ENCODE data around the gene REXO1. TPM values are rescaled to one million over a fixed set of nuclear protein-coding genes. Genes with fewer than 3 reads are reported as not detected.

REXO1 gene
- total and polyA plus RNA-seq, 9 of the 15 experiments (the other 6 are each of a cell fraction or from before 2014, with no cell fraction given): 0.04 to 63.3 (median 15.8) TPM

DNA sequence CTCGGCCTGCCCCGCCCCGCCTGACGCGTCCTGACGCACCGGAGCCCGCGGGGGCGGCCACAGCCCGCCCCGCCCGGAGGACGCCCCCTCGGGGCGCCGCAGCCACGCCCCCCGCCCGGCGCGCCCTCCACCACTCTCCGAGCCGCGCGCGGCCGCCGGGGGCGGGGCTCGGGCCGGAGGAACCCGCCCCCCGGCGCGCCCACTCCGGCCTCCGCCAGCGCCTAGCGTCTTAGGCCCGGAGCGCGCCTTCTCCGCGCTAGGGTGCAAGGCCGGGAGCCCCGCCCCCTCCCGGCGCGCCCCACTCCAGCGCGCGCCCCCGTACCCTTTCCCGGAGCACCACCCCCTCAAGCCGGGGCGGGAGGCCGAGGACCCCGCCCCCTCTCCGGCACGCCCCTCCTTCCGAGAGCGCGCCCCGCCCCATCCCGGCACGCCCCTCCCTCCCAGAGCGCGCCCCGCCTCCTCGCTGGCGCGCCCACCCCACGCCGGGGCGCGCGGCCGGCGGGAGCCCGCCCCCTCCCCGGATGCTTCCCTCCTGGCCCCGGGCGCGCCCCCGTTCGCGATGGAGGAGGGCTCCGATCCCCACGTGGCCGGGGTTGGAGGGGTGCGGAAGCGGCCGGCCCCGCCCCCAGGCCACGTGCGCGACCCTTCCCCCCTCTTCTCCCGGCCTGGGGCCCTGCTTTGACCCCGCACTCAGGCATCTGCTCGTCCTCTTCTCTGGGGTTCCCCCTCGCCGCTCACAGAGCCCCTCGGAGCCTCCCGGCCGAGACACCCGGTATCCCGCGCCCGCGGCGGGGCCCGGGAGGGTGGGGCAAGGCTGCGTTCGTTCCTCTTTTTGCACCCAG is 15.6 kb upstream of the REXO1 start (continued):
- TF ChIP-seq, protein P1, sequence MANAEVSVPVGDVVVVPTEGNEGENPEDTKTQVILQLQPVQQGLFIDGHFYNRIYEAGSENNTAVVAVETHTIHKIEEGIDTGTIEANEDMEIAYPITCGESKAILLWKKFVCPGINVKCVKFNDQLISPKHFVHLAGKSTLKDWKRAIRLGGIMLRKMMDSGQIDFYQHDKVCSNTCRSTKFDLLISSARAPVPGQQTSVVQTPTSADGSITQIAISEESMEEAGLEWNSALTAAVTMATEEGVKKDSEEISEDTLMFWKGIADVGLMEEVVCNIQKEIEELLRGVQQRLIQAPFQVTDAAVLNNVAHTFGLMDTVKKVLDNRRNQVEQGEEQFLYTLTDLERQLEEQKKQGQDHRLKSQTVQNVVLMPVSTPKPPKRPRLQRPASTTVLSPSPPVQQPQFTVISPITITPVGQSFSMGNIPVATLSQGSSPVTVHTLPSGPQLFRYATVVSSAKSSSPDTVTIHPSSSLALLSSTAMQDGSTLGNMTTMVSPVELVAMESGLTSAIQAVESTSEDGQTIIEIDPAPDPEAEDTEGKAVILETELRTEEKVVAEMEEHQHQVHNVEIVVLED (CRISPR knock-in tag; IDR thresholded peaks at IDR 0.05): peak; percentile 52; the same call in 1 of the 2 replicates
- TF ChIP-seq BRD9 (IDR thresholded peaks at IDR 0.05; ENCODE audit: low read depth, partially characterized antibody) (no peak), SMARCA4 (IDR thresholded peaks at IDR 0.05) (no peak), VEZF1 (CRISPR knock-in tag; IDR thresholded peaks at IDR 0.05) (peak; percentile 74), NBN (IDR thresholded peaks at IDR 0.05; ENCODE audit: low read depth) (peak; percentile 83), CXXC5 (CRISPR knock-in tag; IDR thresholded peaks at IDR 0.05) (peak; percentile 56), TCFL5 (CRISPR knock-in tag; conservative IDR thresholded peaks at IDR 0.05) (no peak), SRSF7 (optimal IDR thresholded peaks at IDR 0.05; ENCODE audit: low read depth, low read length) (no peak), ZBTB1 (CRISPR knock-in tag; IDR thresholded peaks at IDR 0.05; ENCODE audit: borderline replicate concordance, low read depth) (peak; percentile 30; the same call in 1 of the 2 replicates), ZNF77 (CRISPR knock-in tag; IDR thresholded peaks at IDR 0.05) (no peak), TAF7 (tag; IDR thresholded peaks at IDR 0.05) (no peak), ZNF76 (CRISPR knock-in tag; IDR thresholded peaks at IDR 0.05; ENCODE audit: borderline replicate concordance) (0 out of 2 replicates have a peak, but pooled peaks have one; percentile 36), ID3 (CRISPR knock-in tag; IDR thresholded peaks at IDR 0.05) (no peak), ID3 (tag; IDR thresholded peaks at IDR 0.05) (no peak), LARP7 (IDR thresholded peaks at IDR 0.05) (no peak), CBX8 (IDR thresholded peaks at IDR 0.05; ENCODE audit: borderline replicate concordance, extremely low read depth, low read depth, low read length, poor library complexity, severe bottlenecking) (no peak), OTX1 (CRISPR knock-in tag; IDR thresholded peaks at IDR 0.05) (0 out of 2 replicates have a peak, but pooled peaks have one; percentile 56), CREB1 (IDR thresholded peaks at IDR 0.05) (peak; percentile 51), CREB1 (CRISPR knock-in tag; IDR thresholded peaks at IDR 0.05) (0 out of 2 replicates have a peak, but pooled peaks have one; percentile 27), ZNF583 (CRISPR knock-in tag; IDR thresholded peaks at IDR 0.05) (no peak)
- TF ChIP-seq, protein P2, sequence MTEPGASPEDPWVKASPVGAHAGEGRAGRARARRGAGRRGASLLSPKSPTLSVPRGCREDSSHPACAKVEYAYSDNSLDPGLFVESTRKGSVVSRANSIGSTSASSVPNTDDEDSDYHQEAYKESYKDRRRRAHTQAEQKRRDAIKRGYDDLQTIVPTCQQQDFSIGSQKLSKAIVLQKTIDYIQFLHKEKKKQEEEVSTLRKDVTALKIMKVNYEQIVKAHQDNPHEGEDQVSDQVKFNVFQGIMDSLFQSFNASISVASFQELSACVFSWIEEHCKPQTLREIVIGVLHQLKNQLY (CRISPR knock-in tag; conservative IDR thresholded peaks at IDR 0.05): no peak
- TF ChIP-seq, protein P3, sequence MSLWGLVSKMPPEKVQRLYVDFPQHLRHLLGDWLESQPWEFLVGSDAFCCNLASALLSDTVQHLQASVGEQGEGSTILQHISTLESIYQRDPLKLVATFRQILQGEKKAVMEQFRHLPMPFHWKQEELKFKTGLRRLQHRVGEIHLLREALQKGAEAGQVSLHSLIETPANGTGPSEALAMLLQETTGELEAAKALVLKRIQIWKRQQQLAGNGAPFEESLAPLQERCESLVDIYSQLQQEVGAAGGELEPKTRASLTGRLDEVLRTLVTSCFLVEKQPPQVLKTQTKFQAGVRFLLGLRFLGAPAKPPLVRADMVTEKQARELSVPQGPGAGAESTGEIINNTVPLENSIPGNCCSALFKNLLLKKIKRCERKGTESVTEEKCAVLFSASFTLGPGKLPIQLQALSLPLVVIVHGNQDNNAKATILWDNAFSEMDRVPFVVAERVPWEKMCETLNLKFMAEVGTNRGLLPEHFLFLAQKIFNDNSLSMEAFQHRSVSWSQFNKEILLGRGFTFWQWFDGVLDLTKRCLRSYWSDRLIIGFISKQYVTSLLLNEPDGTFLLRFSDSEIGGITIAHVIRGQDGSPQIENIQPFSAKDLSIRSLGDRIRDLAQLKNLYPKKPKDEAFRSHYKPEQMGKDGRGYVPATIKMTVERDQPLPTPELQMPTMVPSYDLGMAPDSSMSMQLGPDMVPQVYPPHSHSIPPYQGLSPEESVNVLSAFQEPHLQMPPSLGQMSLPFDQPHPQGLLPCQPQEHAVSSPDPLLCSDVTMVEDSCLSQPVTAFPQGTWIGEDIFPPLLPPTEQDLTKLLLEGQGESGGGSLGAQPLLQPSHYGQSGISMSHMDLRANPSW (CRISPR knock-in tag; IDR thresholded peaks at IDR 0.05): no peak

Measured in K562 (cell line).